ENCODE measurements around the gene RNU7-1. TPM values are rescaled to one million over a fixed set of nuclear protein-coding genes. Genes with fewer than 3 reads are reported as not detected.

The RNU7-1 gene
- total and polyA plus RNA-seq, 10 of the 15 experiments (the other 5 are each of a cell fraction or from before 2014, with no cell fraction given), result not detected

DNA sequence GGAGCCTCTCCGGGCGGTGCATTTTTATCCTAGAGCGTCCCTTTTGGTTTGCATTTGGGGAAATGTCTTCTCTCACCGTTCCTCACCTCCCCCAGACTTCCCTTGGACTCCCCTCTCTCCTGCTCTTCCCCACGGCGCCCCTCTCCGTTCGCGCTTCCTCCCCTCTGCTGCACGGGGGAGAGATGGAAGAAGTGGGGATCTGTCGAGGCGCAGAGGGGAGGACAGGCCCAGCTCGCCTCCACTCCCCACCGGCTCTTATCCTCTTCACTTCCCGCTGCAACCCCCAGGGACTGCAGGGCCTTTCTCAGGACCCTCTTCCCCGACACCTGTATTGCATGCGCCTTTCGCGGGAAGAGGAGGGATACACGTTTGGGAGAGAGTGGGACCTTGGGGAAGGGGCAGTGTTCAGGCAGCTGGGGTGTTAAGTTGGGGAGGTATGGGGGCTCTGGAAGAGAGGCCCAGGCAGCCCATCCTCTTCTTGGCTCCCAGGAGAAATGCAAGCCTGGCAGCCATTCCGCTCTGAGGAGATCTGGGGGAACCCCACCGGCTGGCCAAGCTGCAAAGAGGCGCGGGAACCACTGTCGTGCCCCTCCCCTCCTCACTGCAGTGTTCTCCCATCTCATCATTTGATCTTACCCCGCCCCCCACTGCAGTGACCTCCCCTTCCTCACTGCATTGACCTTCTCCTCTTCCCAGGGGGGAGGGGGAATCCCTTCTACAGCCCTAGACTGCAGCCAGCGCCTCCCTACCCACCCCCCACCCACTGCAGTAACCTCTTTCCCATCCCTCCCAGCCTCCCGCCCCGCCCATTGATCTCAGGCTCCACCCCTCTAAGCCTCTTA, 28.4 kb upstream of the RNU7-1 start (continued):
- TF ChIP-seq ZBTB40 (IDR thresholded peaks at IDR 0.05; ENCODE audit: borderline replicate concordance) (peak; percentile 28; the same call in 1 of the 2 replicates), RAD21 (IDR thresholded peaks at IDR 0.05; ENCODE audit: insufficient read depth, low read depth, low read length) (no peak)

- intact Hi-C loops (cut with micrococcal nuclease; ENCODE audit: unreplicated experiment) (no loop called here), in situ Hi-C loops (cut with MboI) (no loop called here)
- ChIA-PET SMC1A (ENCODE audit: uncharacterized antibody, unreplicated experiment) (interaction anchor here (0.8 to 3.1 kb wide), 2 partner anchors 24 to 29 kb away, joined by 3 to 16 read pairs; no protein-coding TSS in a partner anchor), RAD21 (ENCODE audit: unreplicated experiment) (interaction anchor here (0.7 kb wide), 1 partner anchor 24 kb away, joined by 3 read pairs; no protein-coding TSS in a partner anchor), CTCF (interaction anchor here (0.6 to 4.6 kb wide), 4 partner anchors 9 to 46 kb away, joined by 3 to 20 read pairs (median 11); partner anchors contain the start of gene SPSB2), POLR2A (interaction anchor here (0.7 to 2.2 kb wide), 7 partner anchors 9 to 65 kb away, joined by 3 to 9 read pairs (median 3); partner anchors contain the start of genes C12orf57, CDCA3, RNU7-1 and SPSB2)
- Histone ChIP-seq H3K4me2 (ENCODE audit: control insufficient read depth, insufficient read depth) (peak overlapping the region; percentile 97; the same call in 1 of the 2 replicates), H3K4me3 (peak overlapping the region; percentile 100), H3K27me3 (replicated peaks in 1 of 2; ENCODE audit: control insufficient read depth in 2 of 2, insufficient read depth in 2 of 2, low read length in 1 of 2) (no peaks in the 10 kb centered on the region), H3K27ac (ENCODE audit: control insufficient read depth, insufficient read depth) (no peak overlapping the region), H3K9ac (ENCODE audit: control insufficient read depth, insufficient read depth, low read length) (no peak overlapping the region), H4K20me1 (ENCODE audit: control insufficient read depth, insufficient read depth) (no peaks in the 10 kb centered on the region), H2AFZ (ENCODE audit: control insufficient read depth, low read depth, low read length) (no peak overlapping the region), H3K9me3 (replicated peaks; ENCODE audit: control insufficient read depth, insufficient read depth, low read length) (no peaks in the 10 kb centered on the region), H3K79me2 (ENCODE audit: control insufficient read depth, insufficient read depth, low read length) (peaks cover 23% of the 10 kb centered on the region), H3K36me3 (ENCODE audit: control insufficient read depth in 2 of 2, insufficient read depth in 2 of 2, low read length in 1 of 2) (peaks cover 2 to 6% of the 10 kb centered on the region in 2 experiments; a peak in 2 of 4 replicates), H3K4me1 (ENCODE audit: control insufficient read depth, insufficient read depth, low read length) (peaks cover 11% of the 10 kb centered on the region)
- BruUV-seq (replicated peaks), result no TSS peak
- FAIRE-seq, result no peak
- no peak for DNase-seq (ENCODE audit: low read depth, low spot score)
- WGBS (ENCODE audit: insufficient coverage, insufficient replicate concordance, low lambda C conversion rate, missing lambda C conversion rate), result 82% methylated on average over 13 of the region's 14 CpGs
- ATAC-seq, result no peak
- TF ChIP-seq MAX (IDR thresholded peaks at IDR 0.05; ENCODE audit: low read depth, low read length) (no peak), ATF3 (IDR thresholded peaks at IDR 0.05; ENCODE audit: borderline replicate concordance, extremely low read depth, low read depth, low read length) (no peak), TAF1 (IDR thresholded peaks at IDR 0.05; ENCODE audit: borderline replicate concordance, low read depth, low read length) (no peak), POU2F2 (IDR thresholded peaks at IDR 0.05; ENCODE audit: borderline replicate concordance, low read depth, low read length) (no peak), NR2C1 (IDR thresholded peaks at IDR 0.05) (no peak), ETV6 (conservative IDR thresholded peaks at IDR 0.05 in 1 of 2, IDR thresholded peaks at IDR 0.05 in 1 of 2; ENCODE audit: borderline replicate concordance in 1 of 2, low read depth in 1 of 2) (no peak), MYC (IDR thresholded peaks at IDR 0.05; ENCODE audit: insufficient read depth, insufficient read length, insufficient replicate concordance, low read length, severe bottlenecking) (no peak), ZSCAN29 (IDR thresholded peaks at IDR 0.05) (no peak), POLR2AphosphoS5 (IDR thresholded peaks at IDR 0.05; ENCODE audit: low read length) (no peak), SMARCA5 (IDR thresholded peaks at IDR 0.05) (no peak), ZNF274 (IDR thresholded peaks at IDR 0.05; ENCODE audit: insufficient read depth, insufficient read length) (no peak), CREB1 (IDR thresholded peaks at IDR 0.05; ENCODE audit: low read depth) (no peak), RB1 (IDR thresholded peaks at IDR 0.05; ENCODE audit: borderline replicate concordance) (no peak), EED (IDR thresholded peaks at IDR 0.05; ENCODE audit: low read depth) (no peak), POLR2A (IDR thresholded peaks at IDR 0.05; ENCODE audit: low read depth, low read length) (no peak), SREBF1 (IDR thresholded peaks at IDR 0.05; ENCODE audit: low read length) (no peak)
Observed at GRCh38 chr12:6915789-6916285, 27.8 kb upstream of the RNU7-1 start.

Data from GM12878 (cell line).